Ecto neural progenitor cell (in vitro differentiated cells): ENCODE measurements around the gene DPT.

Experiments
- DNase-seq: peaks from one replicate; pipeline ENCODE4 v3.0.0-alpha.2; 2018; ENCODE audit warnings: low spot score

Gene DPT

GRCh38 chr1:168698453-168698852 is 30.6 kb downstream of the DPT start:
- no peak for DNase-seq

GRCh38 chr1:168697356-168698126 is 31.5 kb downstream of the DPT start:
- DNase-seq, result no peak

GRCh38 chr1:168696125-168696760 is 32.8 kb downstream of the DPT start:
- DNase-seq, result no peak

- DNase-seq, result no peak
These were observed 35.2 kb downstream of the DPT start for GRCh38 chr1:168693872-168694238.

- no peak for DNase-seq
These were observed 35.7 kb downstream of the DPT start for GRCh38 chr1:168693197-168693871.

- DNase-seq, result no peak
These were observed 36.5 kb downstream of the DPT start for GRCh38 chr1:168692472-168692871.

- DNase-seq, result no peak
These were observed 37.5 kb downstream of the DPT start for GRCh38 chr1:168691541-168691940.

GRCh38 chr1:168689726-168690602 is 39.0 kb downstream of the DPT start:
- no peak for DNase-seq

GRCh38 chr1:168689327-168689657 is 39.7 kb downstream of the DPT start:
- DNase-seq, result no peak

- DNase-seq, result no peak
These were observed 40.2 kb downstream of the DPT start for GRCh38 chr1:168688644-168689326.

GRCh38 chr1:168687816-168688215 is 41.2 kb downstream of the DPT start:
- DNase-seq, result no peak

GRCh38 chr1:168686666-168687065 is 42.3 kb downstream of the DPT start:
- no peak for DNase-seq

GRCh38 chr1:168683871-168684270 is 45.1 kb downstream of the DPT start:
- DNase-seq, result peak; percentile 55

- no peak for DNase-seq
These were observed 52.1 kb downstream of the DPT start for GRCh38 chr1:168676861-168677260.

- no peak for DNase-seq
These were observed 52.8 kb downstream of the DPT start for GRCh38 chr1:168676029-168676812.

- DNase-seq, result no peak
These were observed 54.9 kb downstream of the DPT start for GRCh38 chr1:168673974-168674683.

- no peak for DNase-seq
These were observed 56.7 kb downstream of the DPT start for GRCh38 chr1:168672278-168672677.

- no peak for DNase-seq
These were observed 57.2 kb downstream of the DPT start for GRCh38 chr1:168671782-168672181.

GRCh38 chr1:168665975-168666374 is 63.0 kb downstream of the DPT start:
- DNase-seq, result no peak

- no peak for DNase-seq
These were observed 64.8 kb downstream of the DPT start for GRCh38 chr1:168664069-168664834.
